Glutamatergic neuron (in vitro differentiated cells): Measurements from ENCODE around the gene DMXL2. TPM values are rescaled to one million over a fixed set of nuclear protein-coding genes. Genes with fewer than 3 reads are reported as not detected.

Experiments
- DNase-seq: peaks from one replicate; pipeline ENCODE4 v3.0.0; 2022
- H3K27ac Mint-ChIP-seq: one replicate; pipeline ENCODE4 v1.8.0; 2020; ENCODE audit warnings: mild to moderate bottlenecking, mixed read lengths, inconsistent platforms; ENCODE audit not compliant: unreplicated experiment
- H3K27me3 Mint-ChIP-seq: one replicate; pipeline ENCODE4 v1.8.0; 2020; ENCODE audit warnings: mild to moderate bottlenecking, moderate library complexity, mixed read lengths, inconsistent platforms; ENCODE audit not compliant: unreplicated experiment
- H3K36me3 Mint-ChIP-seq: one replicate; pipeline ENCODE4 v1.8.0; 2020; ENCODE audit warnings: mild to moderate bottlenecking, mixed read lengths, inconsistent platforms; ENCODE audit not compliant: unreplicated experiment
- H3K4me1 Mint-ChIP-seq: one replicate; pipeline ENCODE4 v1.8.0; 2020; ENCODE audit warnings: mild to moderate bottlenecking, low read depth, mixed read lengths, inconsistent platforms; ENCODE audit not compliant: unreplicated experiment
- H3K4me3 Mint-ChIP-seq: one replicate; pipeline ENCODE4 v1.8.0; 2020; ENCODE audit warnings: mild to moderate bottlenecking, mixed read lengths, inconsistent platforms; ENCODE audit not compliant: unreplicated experiment
- H3K9me3 Mint-ChIP-seq: one replicate; pipeline ENCODE4 v1.8.0; 2020; ENCODE audit warnings: mild to moderate bottlenecking, moderate library complexity, mixed read lengths, inconsistent platforms; ENCODE audit not compliant: unreplicated experiment
- CTCF ChIP-seq: fragments of 200-600 bp; sonication (generic); IDR thresholded peaks from one replicate; pipeline ENCODE4 v1.5.0; 2021; ENCODE audit not compliant: partially characterized antibody, unreplicated experiment
- total RNA-seq: library from RNA; stranded (reverse); fragmentation: NEBNext Ultra II Directional; extraction: Animal tissue kit (Norgen Biotek cat#: 25700); gene quantifications from one replicate; pipeline ENCODE4 v1.2.1, GENCODE V29; 2021; ENCODE audit not compliant: unreplicated experiment

Gene DMXL2
- total RNA-seq, 1 donor from 2014 or later, result 48.2 TPM

GRCh38 chr15:51414256-51414860 is 208.2 kb downstream of the DMXL2 start:
- no peaks in the 10 kb centered on the region for H3K9me3 Mint-ChIP-seq
- TF ChIP-seq CTCF, result no peak
- no peak overlapping the region for H3K27ac Mint-ChIP-seq
- no peaks in the 10 kb centered on the region for H3K36me3 Mint-ChIP-seq
- no peaks in the 10 kb centered on the region for H3K27me3 Mint-ChIP-seq
- no peaks in the 10 kb centered on the region for H3K4me1 Mint-ChIP-seq
- no peak overlapping the region for H3K4me3 Mint-ChIP-seq
- no peak for DNase-seq

GRCh38 chr15:51405693-51406523 is 216.7 kb downstream of the DMXL2 start:
- no peaks in the 10 kb centered on the region for H3K9me3 Mint-ChIP-seq
- H3K27me3 Mint-ChIP-seq, result peaks cover 3% of the 10 kb centered on the region
- no peak for TF ChIP-seq CTCF
- H3K27ac Mint-ChIP-seq, result no peak overlapping the region
- DNase-seq, result no peak
- H3K4me1 Mint-ChIP-seq, result no peaks in the 10 kb centered on the region
- H3K4me3 Mint-ChIP-seq, result no peak overlapping the region
- H3K36me3 Mint-ChIP-seq, result no peaks in the 10 kb centered on the region

GRCh38 chr15:51403946-51404695 is 218.4 kb downstream of the DMXL2 start:
- DNase-seq, result no peak
- no peaks in the 10 kb centered on the region for H3K4me1 Mint-ChIP-seq
- peaks cover 5% of the 10 kb centered on the region for H3K27me3 Mint-ChIP-seq
- TF ChIP-seq CTCF, result no peak
- H3K27ac Mint-ChIP-seq, result no peak overlapping the region
- H3K9me3 Mint-ChIP-seq, result peaks cover 3% of the 10 kb centered on the region
- no peak overlapping the region for H3K4me3 Mint-ChIP-seq
- H3K36me3 Mint-ChIP-seq, result no peaks in the 10 kb centered on the region

- Mint-ChIP-seq H3K27me3 (peaks cover 5% of the 10 kb centered on the region), H3K4me3 (no peak overlapping the region), H3K36me3 (no peaks in the 10 kb centered on the region), H3K9me3 (peaks cover 3% of the 10 kb centered on the region), H3K27ac (no peak overlapping the region), H3K4me1 (peaks cover 3% of the 10 kb centered on the region)
- TF ChIP-seq CTCF, result peak; percentile 73
- DNase-seq, result no peak
These were observed 219.3 kb downstream of the DMXL2 start for GRCh38 chr15:51403072-51403878.
